ENCODE measurements around the gene CDC45. TPM values are rescaled to one million over a fixed set of nuclear protein-coding genes. Genes with fewer than 3 reads are reported as not detected.

The CDC45 gene
- total RNA-seq, 3 donors from 2014 or later = 50.2 to 80.5 (median 54.7) TPM

- Mint-ChIP-seq H3K4me1 (ENCODE audit: low read depth) (peaks cover 3% of the 10 kb centered on the region), H3K4me3 (no peak overlapping the region), H3K36me3 (ENCODE audit: insufficient read depth) (peaks cover 38% of the 10 kb centered on the region), H3K9me3 (no peaks in the 10 kb centered on the region), H3K27me3 (ENCODE audit: low read depth) (no peaks in the 10 kb centered on the region)
- ATAC-seq = peak in 1 of 2 donors; percentile 37
- DNase-seq = no peak
Observed at GRCh38 chr22:19455585-19456370, 23.9 kb upstream of the CDC45 start.

GRCh38 chr22:19456541-19456940 lies 23.2 kb upstream of the CDC45 start:
- DNase-seq (no peak), ATAC-seq (no peak)
- H3K4me1 Mint-ChIP-seq (ENCODE audit: low read depth) = peaks cover 3% of the 10 kb centered on the region
- H3K9me3 Mint-ChIP-seq = no peaks in the 10 kb centered on the region
- peaks cover 38% of the 10 kb centered on the region for H3K36me3 Mint-ChIP-seq (ENCODE audit: insufficient read depth)
- H3K27me3 Mint-ChIP-seq (ENCODE audit: low read depth) = no peaks in the 10 kb centered on the region
- H3K4me3 Mint-ChIP-seq = no peak overlapping the region

- ATAC-seq (no peak), DNase-seq (no peak)
- H3K4me1 Mint-ChIP-seq (ENCODE audit: low read depth) = peaks cover 3% of the 10 kb centered on the region
- no peaks in the 10 kb centered on the region for H3K27me3 Mint-ChIP-seq (ENCODE audit: low read depth)
- H3K9me3 Mint-ChIP-seq = no peaks in the 10 kb centered on the region
- no peak overlapping the region for H3K4me3 Mint-ChIP-seq
- peaks cover 35% of the 10 kb centered on the region for H3K36me3 Mint-ChIP-seq (ENCODE audit: insufficient read depth)
Observed at GRCh38 chr22:19457828-19458428, 21.8 kb upstream of the CDC45 start.

- no peak overlapping the region for H3K4me3 Mint-ChIP-seq
- H3K4me1 Mint-ChIP-seq (ENCODE audit: low read depth) = no peaks in the 10 kb centered on the region
- H3K27me3 Mint-ChIP-seq (ENCODE audit: low read depth) = no peaks in the 10 kb centered on the region
- H3K9me3 Mint-ChIP-seq = no peaks in the 10 kb centered on the region
- ATAC-seq (no peak), DNase-seq (no peak)
- peaks cover 34% of the 10 kb centered on the region for H3K36me3 Mint-ChIP-seq (ENCODE audit: insufficient read depth)
Observed at GRCh38 chr22:19460036-19460435, 19.7 kb upstream of the CDC45 start.

- Mint-ChIP-seq H3K4me3 (no peak overlapping the region), H3K4me1 (ENCODE audit: low read depth) (no peaks in the 10 kb centered on the region), H3K36me3 (ENCODE audit: insufficient read depth) (peaks cover 30% of the 10 kb centered on the region), H3K9me3 (no peaks in the 10 kb centered on the region), H3K27me3 (ENCODE audit: low read depth) (no peaks in the 10 kb centered on the region)
- ATAC-seq (no peak), DNase-seq (no peak)
Observed at GRCh38 chr22:19461506-19461905, 18.2 kb upstream of the CDC45 start.

GRCh38 chr22:19463008-19463407 lies 16.7 kb upstream of the CDC45 start:
- no peaks in the 10 kb centered on the region for H3K4me1 Mint-ChIP-seq (ENCODE audit: low read depth)
- no peaks in the 10 kb centered on the region for H3K9me3 Mint-ChIP-seq
- ATAC-seq (no peak), DNase-seq (no peak)
- peaks cover 34% of the 10 kb centered on the region for H3K36me3 Mint-ChIP-seq (ENCODE audit: insufficient read depth)
- no peaks in the 10 kb centered on the region for H3K27me3 Mint-ChIP-seq (ENCODE audit: low read depth)
- H3K4me3 Mint-ChIP-seq = no peak overlapping the region

- Mint-ChIP-seq H3K4me1 (ENCODE audit: low read depth) (no peaks in the 10 kb centered on the region), H3K36me3 (ENCODE audit: insufficient read depth) (peaks cover 38% of the 10 kb centered on the region), H3K9me3 (no peaks in the 10 kb centered on the region), H3K27me3 (ENCODE audit: low read depth) (no peaks in the 10 kb centered on the region), H3K4me3 (no peak overlapping the region)
- ATAC-seq = no peak
- DNase-seq = no peak
Observed at GRCh38 chr22:19463491-19464469, 15.9 kb upstream of the CDC45 start.

GRCh38 chr22:19464546-19464945 lies 15.2 kb upstream of the CDC45 start:
- no peaks in the 10 kb centered on the region for H3K9me3 Mint-ChIP-seq
- no peaks in the 10 kb centered on the region for H3K27me3 Mint-ChIP-seq (ENCODE audit: low read depth)
- ATAC-seq = no peak
- H3K4me1 Mint-ChIP-seq (ENCODE audit: low read depth) = no peaks in the 10 kb centered on the region
- H3K36me3 Mint-ChIP-seq (ENCODE audit: insufficient read depth) = peaks cover 43% of the 10 kb centered on the region
- H3K4me3 Mint-ChIP-seq = no peak overlapping the region
- no peak for DNase-seq

GRCh38 chr22:19464975-19465374 lies 14.7 kb upstream of the CDC45 start:
- Mint-ChIP-seq H3K4me1 (ENCODE audit: low read depth) (no peaks in the 10 kb centered on the region), H3K36me3 (ENCODE audit: insufficient read depth) (peaks cover 46% of the 10 kb centered on the region), H3K9me3 (no peaks in the 10 kb centered on the region), H3K27me3 (ENCODE audit: low read depth) (no peaks in the 10 kb centered on the region), H3K4me3 (no peak overlapping the region)
- no peak for ATAC-seq
- no peak for DNase-seq

GRCh38 chr22:19466126-19466716 lies 13.5 kb upstream of the CDC45 start:
- Mint-ChIP-seq H3K27me3 (ENCODE audit: low read depth) (no peaks in the 10 kb centered on the region), H3K36me3 (ENCODE audit: insufficient read depth) (peaks cover 53% of the 10 kb centered on the region)
- no peak for ATAC-seq

GRCh38 chr22:19466848-19467752 lies 12.6 kb upstream of the CDC45 start:
- ATAC-seq = no peak
- Mint-ChIP-seq H3K36me3 (ENCODE audit: insufficient read depth) (peaks cover 57% of the 10 kb centered on the region), H3K27me3 (ENCODE audit: low read depth) (no peaks in the 10 kb centered on the region)

More at GRCh38 chr22:19466126-19466716, 13.5 kb upstream of the CDC45 start:
- Mint-ChIP-seq H3K9me3 (no peaks in the 10 kb centered on the region), H3K4me1 (ENCODE audit: low read depth) (no peaks in the 10 kb centered on the region), H3K4me3 (no peak overlapping the region)
- DNase-seq = no peak

GRCh38 chr22:19467912-19468311 lies 11.8 kb upstream of the CDC45 start:
- Mint-ChIP-seq H3K4me1 (ENCODE audit: low read depth) (no peaks in the 10 kb centered on the region), H3K27me3 (ENCODE audit: low read depth) (no peaks in the 10 kb centered on the region), H3K9me3 (no peaks in the 10 kb centered on the region), H3K4me3 (no peak overlapping the region), H3K36me3 (ENCODE audit: insufficient read depth) (peaks cover 54% of the 10 kb centered on the region)
- DNase-seq = no peak
- ATAC-seq = no peak

More at GRCh38 chr22:19466848-19467752, 12.6 kb upstream of the CDC45 start:
- no peak for DNase-seq
- no peaks in the 10 kb centered on the region for H3K9me3 Mint-ChIP-seq
- H3K4me3 Mint-ChIP-seq = no peak overlapping the region
- H3K4me1 Mint-ChIP-seq (ENCODE audit: low read depth) = no peaks in the 10 kb centered on the region

- Mint-ChIP-seq H3K27me3 (ENCODE audit: low read depth) (no peaks in the 10 kb centered on the region), H3K9me3 (no peaks in the 10 kb centered on the region), H3K36me3 (ENCODE audit: insufficient read depth) (peaks cover 48% of the 10 kb centered on the region), H3K4me1 (ENCODE audit: low read depth) (peaks cover 2% of the 10 kb centered on the region), H3K4me3 (no peak overlapping the region)
- DNase-seq (no peak), ATAC-seq (no peak)
Observed at GRCh38 chr22:19469421-19469820, 10.3 kb upstream of the CDC45 start.
